DLD1 (cell line): ENCODE data around the gene LGALS3.
"Not testable (repeated sequence)": the region's sequence is repeated elsewhere in the genome, so short reads cannot be mapped to it uniquely, and the experiment has no call there.

Experiments used
- in situ Hi-C: cut with HindIII; loops from 2 replicates; pipeline ENCODE4 v1.10.0; 2017; ENCODE audit warnings: low sequenced_read_pairs

LGALS3 gene

DNA sequence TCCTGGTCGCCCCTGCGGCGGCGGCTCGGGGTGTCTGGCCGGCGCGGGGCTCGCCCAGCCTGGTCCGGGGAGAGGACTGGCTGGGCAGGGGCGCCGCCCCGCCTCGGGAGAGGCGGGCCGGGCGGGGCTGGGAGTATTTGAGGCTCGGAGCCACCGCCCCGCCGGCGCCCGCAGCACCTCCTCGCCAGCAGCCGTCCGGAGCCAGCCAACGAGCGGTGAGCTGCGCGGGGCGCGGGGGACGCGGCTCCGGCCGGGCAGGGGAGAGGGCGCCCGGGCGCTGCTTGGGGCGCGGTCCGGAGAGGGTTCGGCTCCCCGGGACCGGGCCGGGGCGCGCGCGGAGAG lies at the start of gene LGALS3:
Gene LGALS3, plus strand, starts transcription at position 167 of the 342 bp plus-strand sequence. CDS start 8,122 bp downstream, outside the sequence.
- in situ Hi-C loops: no loop called here

DNA sequence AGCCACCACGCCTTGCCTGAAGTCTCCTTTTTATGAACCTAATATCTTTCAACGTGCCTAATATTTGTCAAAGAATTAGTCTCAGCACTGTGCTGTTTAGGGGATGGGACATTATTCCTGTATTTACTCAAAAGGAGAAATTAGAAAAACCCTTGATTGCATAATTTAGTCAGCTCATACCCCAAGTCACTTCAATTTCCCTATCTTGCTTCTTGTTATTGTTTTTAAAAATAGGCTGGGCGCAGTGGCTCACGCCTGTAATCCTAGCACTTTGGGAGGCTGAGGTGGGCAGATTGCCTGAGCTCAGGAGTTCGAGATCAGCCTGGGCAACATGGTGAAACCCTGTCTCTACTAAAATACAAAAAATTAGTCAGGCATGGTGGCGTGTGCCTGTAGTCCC lies 49.1 kb upstream of the LGALS3 start:
- in situ Hi-C loops: not testable (repeated sequence)

DNA sequence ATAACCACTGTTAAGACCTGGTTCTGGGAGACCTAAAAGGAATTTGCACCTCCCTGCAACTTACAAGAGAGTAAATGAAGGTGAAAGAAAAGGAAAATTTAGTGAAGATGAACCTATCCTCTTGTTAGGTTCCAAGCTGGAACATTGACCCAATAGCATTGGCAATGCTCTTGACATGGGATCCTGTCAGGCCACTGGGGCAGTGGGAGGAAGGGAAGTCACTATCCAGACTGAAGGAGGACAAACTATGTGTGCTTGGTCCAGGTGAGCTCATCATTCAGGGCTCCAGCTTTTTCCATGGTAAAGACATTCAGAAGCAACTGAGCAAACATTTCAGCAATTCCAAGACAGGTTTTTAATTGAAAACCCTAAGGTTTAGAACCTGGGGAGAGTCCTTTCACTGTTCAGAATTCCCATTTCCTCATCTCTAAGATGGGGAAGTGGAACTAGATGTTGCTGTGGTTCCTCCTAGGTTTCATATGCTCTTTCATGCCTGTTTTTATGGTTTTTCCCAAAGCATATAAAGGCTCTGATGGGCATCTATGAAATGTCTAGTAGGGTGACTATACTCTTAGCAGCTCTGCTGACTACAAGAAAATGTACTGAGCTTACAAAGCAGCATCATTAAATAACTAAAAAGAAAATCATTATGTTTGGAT lies 44.5 kb upstream of the LGALS3 start:
- in situ Hi-C loops: no loop called here

DNA sequence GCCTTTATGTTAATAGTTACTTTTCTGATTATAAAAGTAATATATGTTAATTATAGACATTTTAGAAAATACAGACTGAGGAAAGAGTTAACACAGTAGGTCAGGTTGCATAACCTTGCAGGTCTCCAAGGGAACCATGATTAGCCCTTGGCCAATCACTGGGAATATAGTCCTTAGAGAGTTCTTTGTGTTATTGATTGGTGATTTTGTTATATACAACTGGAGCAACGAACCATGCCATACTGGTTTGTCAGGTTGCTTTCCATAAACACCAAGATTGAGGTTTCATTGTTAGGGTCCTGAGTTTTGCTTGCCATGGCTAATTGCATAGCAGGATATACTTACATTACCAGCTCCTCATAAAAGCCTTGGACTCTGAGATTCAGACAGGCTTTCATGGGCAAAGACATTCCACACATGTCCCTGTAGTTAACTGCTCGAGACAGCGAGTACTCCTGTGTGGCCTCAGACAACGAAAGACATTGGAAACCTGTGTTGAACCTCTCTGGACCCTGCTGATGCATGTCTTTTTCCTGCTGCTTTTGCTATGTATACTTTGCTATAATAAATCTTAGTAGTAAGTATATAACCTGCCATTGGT lies 43.9 kb upstream of the LGALS3 start:
- in situ Hi-C loops: no loop called here

- in situ Hi-C loops: no loop called here
Observed at GRCh38 chr14:55086938-55087337, 42.1 kb upstream of the LGALS3 start.

- in situ Hi-C loops: no loop called here
Observed at GRCh38 chr14:55088356-55088755, 40.7 kb upstream of the LGALS3 start.

DNA sequence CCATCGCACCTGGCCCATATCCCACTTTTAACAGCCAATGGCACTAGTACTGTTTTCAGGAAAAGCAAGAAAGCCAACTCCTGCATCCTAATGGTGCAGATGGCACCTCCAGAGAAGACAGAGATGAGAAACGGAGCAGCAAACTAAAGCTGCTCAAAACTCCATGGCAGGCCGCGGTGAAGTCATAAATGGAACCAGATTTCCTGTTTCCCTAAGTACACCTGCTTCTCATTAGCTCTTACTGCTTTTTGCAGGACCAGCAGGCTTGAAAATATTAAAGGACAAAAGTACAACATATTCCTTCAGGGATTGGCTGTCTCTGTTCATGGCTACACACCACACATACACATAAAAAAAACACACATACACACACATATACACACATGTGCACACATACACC lies 36.7 kb upstream of the LGALS3 start:
- in situ Hi-C loops: no loop called here

DNA sequence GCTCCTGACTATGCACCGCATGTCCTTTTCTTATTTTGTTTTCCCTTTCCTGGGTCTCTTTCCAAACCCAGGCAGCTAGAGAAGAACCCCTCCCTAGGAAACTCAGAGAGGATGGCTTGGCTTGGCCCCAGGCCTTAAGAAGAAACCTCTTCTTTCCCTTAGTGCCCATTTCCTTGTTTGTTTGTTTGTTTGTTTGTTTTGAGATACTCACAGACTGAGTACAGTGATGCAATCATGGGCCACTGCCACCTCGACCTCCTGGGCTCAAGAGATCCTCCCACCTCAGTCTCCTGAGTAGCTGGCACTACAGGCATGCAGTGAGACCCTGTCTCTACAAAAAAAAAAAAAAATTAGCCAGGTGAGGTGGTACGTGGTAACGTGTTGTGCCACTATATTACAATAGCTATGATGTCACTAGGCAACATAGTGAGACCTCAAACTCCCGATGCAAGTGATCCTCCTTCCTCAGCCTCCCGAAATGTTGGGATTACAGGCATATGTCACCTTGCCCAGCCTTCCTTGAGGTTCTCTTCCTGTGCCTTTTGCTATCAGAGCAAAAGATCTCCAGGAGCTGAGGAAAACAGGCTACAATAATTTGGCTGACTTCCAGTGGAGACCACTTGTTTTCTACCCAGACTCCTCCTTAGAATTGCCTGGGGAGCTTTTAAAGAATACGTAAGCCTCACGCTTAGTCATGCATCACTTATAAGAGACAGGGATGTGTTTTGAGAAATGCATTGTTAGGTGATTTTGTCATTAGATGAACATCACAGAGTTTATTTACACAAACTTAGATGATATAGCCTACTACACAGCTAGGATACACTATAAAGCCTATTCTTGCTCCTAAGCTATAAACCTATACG lies 34.5 kb upstream of the LGALS3 start:
- in situ Hi-C loops: no loop called here

DNA sequence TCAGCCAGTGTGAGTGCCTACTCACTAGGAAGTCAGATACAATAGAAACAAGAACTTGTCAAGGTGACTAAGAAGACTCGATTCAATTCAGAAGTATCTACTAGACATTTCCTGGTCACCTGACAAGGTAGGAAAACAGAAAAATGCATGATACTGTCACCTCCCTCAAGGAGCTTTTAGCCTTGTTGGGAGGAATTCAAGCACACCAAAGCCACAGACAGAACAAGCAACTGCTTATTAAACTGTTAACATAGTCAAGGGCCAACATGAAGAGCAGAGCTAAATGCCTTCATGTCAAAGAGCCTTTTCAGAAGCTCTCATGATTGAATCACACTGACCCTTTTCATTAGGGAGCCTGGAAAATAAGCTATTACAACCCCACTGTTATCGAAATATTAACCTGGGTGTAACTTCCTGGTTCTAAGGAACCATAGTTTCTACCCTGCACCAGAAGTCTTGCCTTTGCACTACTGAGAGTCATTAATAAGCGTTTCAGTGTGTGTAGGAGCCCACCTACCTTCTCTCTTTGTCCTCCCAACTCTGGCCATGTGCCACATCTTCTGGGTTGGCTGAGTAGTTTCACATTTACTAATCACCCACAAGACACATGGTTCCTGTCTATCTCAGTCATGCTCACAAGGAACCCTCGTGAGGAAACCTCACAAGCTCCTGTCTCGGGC lies 31.0 kb upstream of the LGALS3 start:
- in situ Hi-C loops: no loop called here

DNA sequence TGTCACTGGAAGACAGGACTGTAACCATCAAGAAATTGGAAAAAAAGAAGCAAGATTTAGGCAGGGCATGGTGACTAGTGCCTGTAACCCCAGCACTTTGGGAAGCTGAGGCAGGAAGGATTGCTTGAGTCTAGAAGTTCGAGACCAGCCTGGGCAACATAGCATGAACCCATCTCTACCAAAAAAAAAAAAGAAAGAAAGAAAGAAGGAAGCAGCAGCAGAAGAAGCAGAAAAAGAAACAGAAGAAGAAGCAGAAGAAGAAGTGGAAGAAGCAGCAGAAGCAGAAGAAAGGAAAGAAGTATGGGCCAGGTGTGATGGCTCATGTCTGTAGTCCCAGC lies 30.5 kb upstream of the LGALS3 start:
- in situ Hi-C loops: no loop called here

DNA sequence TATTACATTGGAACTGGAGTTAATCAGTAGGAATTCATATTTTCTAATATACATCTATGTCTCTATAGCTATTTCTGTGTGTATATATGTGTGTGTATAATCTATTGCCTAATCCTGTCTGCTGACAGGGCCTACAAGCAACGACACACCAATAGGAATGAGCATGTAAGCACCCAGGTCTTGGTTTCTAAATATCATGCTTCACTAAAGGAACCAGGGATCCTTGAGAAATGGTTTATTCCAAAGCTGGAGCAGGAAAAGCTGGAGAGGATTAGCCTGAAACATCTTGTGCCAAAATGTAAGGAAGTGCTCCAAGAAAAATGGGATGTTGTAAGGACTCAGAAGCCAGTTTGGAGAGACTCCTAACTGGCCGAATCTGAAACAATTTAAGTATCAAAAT lies 29.3 kb upstream of the LGALS3 start:
- in situ Hi-C loops: no loop called here

GRCh38 chr14:55101698-55102097 lies 27.4 kb upstream of the LGALS3 start:
- in situ Hi-C loops: no loop called here

DNA sequence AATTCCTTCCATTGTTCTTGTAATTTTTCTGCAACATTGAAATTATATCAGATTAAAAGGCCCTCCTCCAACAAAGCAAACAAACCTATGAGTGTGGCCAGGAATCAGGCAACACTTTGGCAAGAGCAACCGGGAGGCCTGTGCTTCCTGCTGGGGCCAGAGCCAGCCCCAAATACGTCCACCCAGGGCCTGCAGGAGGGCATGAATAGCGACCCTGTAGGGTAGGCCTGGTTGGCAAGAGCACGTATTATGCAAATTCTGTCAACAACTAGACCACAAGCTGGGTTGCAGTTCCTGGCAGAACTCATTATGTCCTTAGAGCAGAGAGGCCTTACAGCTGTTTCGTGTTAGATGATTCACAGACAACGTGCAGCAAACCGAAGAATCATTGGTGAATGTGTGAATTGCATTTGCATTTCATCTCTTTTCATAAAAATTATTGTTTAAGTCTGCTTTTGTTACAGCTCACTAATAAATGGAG lies 26.9 kb upstream of the LGALS3 start:
- in situ Hi-C loops: no loop called here

DNA sequence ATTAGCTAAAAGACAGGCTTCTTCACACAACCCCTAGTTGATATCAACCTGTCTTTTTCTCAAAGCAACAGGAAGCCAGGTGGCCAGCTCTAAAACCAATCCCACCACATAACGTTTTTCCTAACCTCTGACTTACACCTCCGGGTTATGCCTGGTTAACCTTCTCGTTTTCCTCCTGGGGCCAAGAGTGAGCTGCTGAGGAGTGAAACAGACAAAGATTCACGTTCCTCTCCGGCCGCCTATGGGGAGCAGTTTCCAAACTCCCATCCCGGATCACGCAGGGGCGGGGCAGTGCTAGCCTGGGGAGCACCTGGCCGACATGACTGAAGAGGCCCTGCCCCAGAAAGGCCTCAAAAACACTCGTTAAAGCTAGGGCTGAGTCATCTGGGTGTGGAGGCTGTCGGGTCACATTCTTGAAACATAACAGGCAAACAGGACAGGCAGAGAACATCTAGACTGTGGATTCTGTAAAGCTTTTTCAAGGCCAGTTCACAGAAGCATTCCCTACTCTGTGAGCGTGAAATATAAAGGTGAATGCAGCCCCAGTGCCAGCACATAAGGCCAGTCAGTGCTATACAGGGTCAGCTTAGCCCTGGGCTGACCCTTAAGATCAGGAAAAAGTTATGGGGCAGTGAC lies 25.9 kb upstream of the LGALS3 start:
- in situ Hi-C loops: no loop called here

GRCh38 chr14:55103971-55104954 lies 24.8 kb upstream of the LGALS3 start:
- in situ Hi-C loops: no loop called here

DNA sequence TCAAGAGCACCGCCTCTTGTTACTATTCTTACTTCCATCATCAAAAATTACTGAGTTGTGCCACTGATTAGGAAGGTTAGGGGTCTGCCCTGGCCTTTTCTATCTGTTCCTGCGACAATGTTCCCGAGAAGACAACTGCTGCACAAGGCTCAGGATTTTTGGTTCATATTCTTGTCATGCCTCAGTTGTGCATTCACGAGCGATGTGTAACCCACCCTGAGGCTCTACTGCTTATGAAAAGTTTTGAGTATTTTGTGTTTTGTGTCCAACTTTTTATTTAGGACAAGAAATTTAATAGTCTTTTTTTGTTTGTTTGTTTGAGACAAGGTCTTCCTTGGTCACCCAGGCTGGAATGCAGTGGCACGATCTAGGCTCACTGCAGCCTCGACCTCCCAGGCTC lies 23.1 kb upstream of the LGALS3 start:
- in situ Hi-C loops: no loop called here

DNA sequence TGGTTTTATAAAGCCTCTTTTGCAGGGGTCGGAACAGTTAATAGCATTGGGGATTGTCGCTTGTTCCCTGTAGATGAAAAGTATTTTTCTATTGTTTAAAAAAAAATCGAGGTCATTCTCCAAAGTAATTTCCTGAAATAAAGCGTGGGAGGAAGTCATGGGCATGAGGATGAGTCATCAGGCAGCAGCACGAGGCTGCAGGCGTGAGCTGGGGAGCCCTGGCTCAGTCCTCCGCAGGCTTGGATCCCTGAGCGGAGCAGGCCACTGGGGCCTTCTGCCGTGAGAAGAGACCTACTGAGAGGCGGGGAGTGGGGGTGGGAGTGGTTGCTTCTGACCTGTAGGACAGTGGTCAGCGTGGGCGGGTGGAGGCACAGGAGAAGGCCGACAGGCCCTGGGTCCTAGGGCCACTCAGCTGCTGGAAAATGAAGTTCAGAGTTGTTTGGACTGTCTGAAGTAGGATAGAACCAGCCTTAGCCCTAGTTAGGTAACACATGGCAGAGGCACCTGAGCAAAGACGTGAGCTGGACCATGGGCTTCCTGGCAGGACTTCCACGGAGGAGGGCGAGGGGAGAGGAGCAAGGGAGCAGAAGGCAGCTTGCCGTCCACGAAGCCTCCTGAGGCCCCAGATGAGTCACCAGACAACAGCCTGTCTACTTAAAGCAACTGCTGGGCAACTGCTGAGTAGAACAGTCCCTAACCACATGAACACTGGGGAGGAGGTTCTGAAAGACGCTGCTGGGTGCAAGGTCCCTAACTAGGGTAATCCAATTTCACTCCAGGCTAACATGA lies 21.1 kb upstream of the LGALS3 start:
- in situ Hi-C loops: no loop called here

DNA sequence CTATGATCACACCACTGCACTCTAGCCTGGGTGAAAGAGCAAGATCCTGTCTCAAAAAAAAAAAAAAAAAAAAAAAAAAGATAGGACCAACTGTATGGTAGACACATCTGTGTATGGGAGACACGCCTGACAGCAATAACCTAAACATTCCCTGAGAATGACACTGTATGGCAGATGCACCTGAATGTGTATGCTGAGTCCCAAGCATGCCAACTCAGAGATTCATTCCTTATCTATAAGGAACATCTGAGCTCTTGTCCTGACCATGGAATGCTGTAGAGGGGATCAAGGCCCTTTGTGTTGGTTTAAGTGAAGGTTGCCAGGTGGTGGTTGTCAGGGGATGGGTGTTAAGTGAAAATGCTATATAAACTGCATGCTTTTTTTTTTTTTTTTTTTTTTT lies 19.2 kb upstream of the LGALS3 start:
- in situ Hi-C loops: no loop called here

- in situ Hi-C loops: no loop called here
Observed at GRCh38 chr14:55111122-55111708, 17.8 kb upstream of the LGALS3 start.
